PC-9 (cell line): ENCODE measurements around the gene FARS2. TPM values are rescaled to one million over a fixed set of nuclear protein-coding genes. Genes with fewer than 3 reads are reported as not detected.

Experiments used
- BruUV-seq: library from RNA; stranded (reverse); fragments of 400-500 nt; replicated peaks from 2 replicates; lab custom pipeline; 2021; lab: Mats Ljungman, UMichigan
- CTCF ChIA-PET: fragments of 300-600 bp; sonication (Branson Sonifier 250); formaldehyde crosslinking; loops from one replicate; lab custom pipeline; 2022; ENCODE audit warnings: antibody characterized with exemption; lab: Charles Lee
- POLR2A ChIA-PET: fragments of 300-600 bp; sonication (Branson Sonifier 250); formaldehyde crosslinking; loops from one replicate; lab custom pipeline; 2022; ENCODE audit warnings: antibody characterized with exemption; ENCODE audit not compliant: unreplicated experiment; lab: Charles Lee
- DNase-seq, 2 experiments: peaks; one replicate each; pipeline versions ENCODE4 v3.0.0 to v3.0.0-alpha.2; 2015 to 2022; ENCODE audit warnings: mixed read lengths in 1 of 2
- H2AFZ ChIP-seq: fragments of 200-600 bp; sonication (generic); 2 replicates; pipeline ENCODE4 v1.8.1; 2017; ENCODE audit warnings: antibody characterized with exemption
- H3F3A ChIP-seq: fragments of 200-600 bp; sonication (generic); 2 replicates; pipeline ENCODE4 v1.8.1; 2017; ENCODE audit warnings: antibody characterized with exemption, mild to moderate bottlenecking, low read depth; ENCODE audit not compliant: insufficient read depth
- H3K27ac ChIP-seq: fragments of 200-600 bp; sonication (generic); 2 replicates; pipeline ENCODE4 v1.6.1; 2016; ENCODE audit warnings: mixed run types
- H3K27me3 ChIP-seq: fragments of 200-600 bp; sonication (generic); 2 replicates; pipeline ENCODE4 v1.6.1; 2016; ENCODE audit warnings: low read depth, mixed run types; ENCODE audit not compliant: insufficient read depth
- H3K36me3 ChIP-seq: fragments of 200-600 bp; sonication (generic); 2 replicates; pipeline ENCODE4 v1.6.1; 2016; ENCODE audit warnings: low read depth, mixed run types
- H3K4me1 ChIP-seq: fragments of 200-600 bp; sonication (generic); replicated peaks from 2 replicates; pipeline ENCODE4 v1.6.1; 2016; ENCODE audit warnings: mixed run types; ENCODE audit not compliant: insufficient read depth
- H3K4me2 ChIP-seq: fragments of 200-600 bp; sonication (generic); 2 replicates; pipeline ENCODE4 v1.6.1; 2017; ENCODE audit warnings: mixed run types
- H3K4me3 ChIP-seq: fragments of 200-600 bp; sonication (generic); 2 replicates; pipeline ENCODE4 v1.6.1; 2016; ENCODE audit warnings: mixed run types
- H3K79me2 ChIP-seq: fragments of 200-600 bp; sonication (generic); 2 replicates; pipeline ENCODE4 v1.6.1; 2017; ENCODE audit warnings: low read depth, mixed run types
- H3K9me2 ChIP-seq: fragments of 200-600 bp; sonication (generic); 2 replicates; pipeline ENCODE4 v1.8.1; 2017; ENCODE audit warnings: mild to moderate bottlenecking; ENCODE audit not compliant: insufficient read depth
- H3K9me3 ChIP-seq: fragments of 200-600 bp; sonication (generic); 2 replicates; pipeline ENCODE4 v1.8.1; 2016; ENCODE audit warnings: low read depth; ENCODE audit not compliant: insufficient read depth
- H4K20me1 ChIP-seq: fragments of 200-600 bp; sonication (generic); 2 replicates; pipeline ENCODE4 v1.8.1; 2017; ENCODE audit not compliant: insufficient read depth
- EZH2 ChIP-seq: fragments of 200-600 bp; sonication (generic); IDR thresholded peaks from 2 replicates; pipeline ENCODE4 v1.8.0; 2017; ENCODE audit warnings: antibody characterized with exemption, low read depth
- intact Hi-C: fragments of 100-400 bp; cut with micrococcal nuclease; formaldehyde crosslinking; loops from one replicate; pipeline ENCODE4 v1.10.0; 2022; ENCODE audit not compliant: unreplicated experiment
- total RNA-seq: library from RNA; stranded (reverse); gene quantifications from 2 replicates; pipeline ENCODE4 v1.2.3, GENCODE V29; 2021
- TF ChIP-seq, protein P1 (sequence below): fragments of 200-600 bp; sonication (generic); conservative IDR thresholded peaks from 2 replicates; pipeline ENCODE4 v1.6.1; 2017; ENCODE audit warnings: mixed run types, antibody characterized with exemption, mild to moderate bottlenecking, moderate library complexity

Gene FARS2
- total RNA-seq, 1 experiment from 2014 or later, result 26.7 TPM

DNA sequence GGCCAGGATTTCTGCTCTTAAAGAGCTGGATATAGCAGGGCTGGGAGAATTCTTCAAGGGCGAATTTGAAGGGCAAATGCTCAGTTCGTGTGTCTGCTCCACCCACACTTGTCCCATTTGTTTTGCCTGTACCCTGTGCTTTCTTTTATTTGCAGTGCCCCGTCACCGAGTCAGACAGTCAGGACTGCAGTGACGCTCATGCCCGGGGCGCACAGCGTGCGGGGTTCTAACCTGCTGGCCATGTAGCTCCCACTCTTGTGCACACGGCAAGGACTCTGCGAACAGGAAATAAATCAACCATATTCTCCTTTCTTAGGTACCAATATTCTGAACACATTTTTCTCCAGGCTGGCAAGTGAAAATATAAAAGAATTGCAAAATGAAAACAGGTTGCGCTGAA is 18.2 kb upstream of the FARS2 start:
- CTCF ChIA-PET, result no interaction called here
- POLR2A ChIA-PET, result no interaction called here
- H2AFZ ChIP-seq, result no peak overlapping the region
- TF ChIP-seq, protein P1, sequence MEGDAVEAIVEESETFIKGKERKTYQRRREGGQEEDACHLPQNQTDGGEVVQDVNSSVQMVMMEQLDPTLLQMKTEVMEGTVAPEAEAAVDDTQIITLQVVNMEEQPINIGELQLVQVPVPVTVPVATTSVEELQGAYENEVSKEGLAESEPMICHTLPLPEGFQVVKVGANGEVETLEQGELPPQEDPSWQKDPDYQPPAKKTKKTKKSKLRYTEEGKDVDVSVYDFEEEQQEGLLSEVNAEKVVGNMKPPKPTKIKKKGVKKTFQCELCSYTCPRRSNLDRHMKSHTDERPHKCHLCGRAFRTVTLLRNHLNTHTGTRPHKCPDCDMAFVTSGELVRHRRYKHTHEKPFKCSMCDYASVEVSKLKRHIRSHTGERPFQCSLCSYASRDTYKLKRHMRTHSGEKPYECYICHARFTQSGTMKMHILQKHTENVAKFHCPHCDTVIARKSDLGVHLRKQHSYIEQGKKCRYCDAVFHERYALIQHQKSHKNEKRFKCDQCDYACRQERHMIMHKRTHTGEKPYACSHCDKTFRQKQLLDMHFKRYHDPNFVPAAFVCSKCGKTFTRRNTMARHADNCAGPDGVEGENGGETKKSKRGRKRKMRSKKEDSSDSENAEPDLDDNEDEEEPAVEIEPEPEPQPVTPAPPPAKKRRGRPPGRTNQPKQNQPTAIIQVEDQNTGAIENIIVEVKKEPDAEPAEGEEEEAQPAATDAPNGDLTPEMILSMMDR, result no peak
- TF ChIP-seq EZH2, result no peak
- no peak overlapping the region for H3K4me2 ChIP-seq
- H3K4me3 ChIP-seq, result no peak overlapping the region
- no peak for DNase-seq
- H3K27ac ChIP-seq, result no peak overlapping the region
- no peaks in the 10 kb centered on the region for H3K4me1 ChIP-seq
- H3F3A ChIP-seq, result no peaks in the 10 kb centered on the region
- H3K9me3 ChIP-seq, result no peaks in the 10 kb centered on the region
- 0 out of 2 replicates have a peak, but pooled peaks cover 5% of the 10 kb centered on the region for H3K79me2 ChIP-seq
- H3K27me3 ChIP-seq, result no peaks in the 10 kb centered on the region
- intact Hi-C loops, result no loop called here
- BruUV-seq, result no TSS peak
- no peaks in the 10 kb centered on the region for H3K9me2 ChIP-seq
- no peaks in the 10 kb centered on the region for H4K20me1 ChIP-seq
- H3K36me3 ChIP-seq, result no peaks in the 10 kb centered on the region

DNA sequence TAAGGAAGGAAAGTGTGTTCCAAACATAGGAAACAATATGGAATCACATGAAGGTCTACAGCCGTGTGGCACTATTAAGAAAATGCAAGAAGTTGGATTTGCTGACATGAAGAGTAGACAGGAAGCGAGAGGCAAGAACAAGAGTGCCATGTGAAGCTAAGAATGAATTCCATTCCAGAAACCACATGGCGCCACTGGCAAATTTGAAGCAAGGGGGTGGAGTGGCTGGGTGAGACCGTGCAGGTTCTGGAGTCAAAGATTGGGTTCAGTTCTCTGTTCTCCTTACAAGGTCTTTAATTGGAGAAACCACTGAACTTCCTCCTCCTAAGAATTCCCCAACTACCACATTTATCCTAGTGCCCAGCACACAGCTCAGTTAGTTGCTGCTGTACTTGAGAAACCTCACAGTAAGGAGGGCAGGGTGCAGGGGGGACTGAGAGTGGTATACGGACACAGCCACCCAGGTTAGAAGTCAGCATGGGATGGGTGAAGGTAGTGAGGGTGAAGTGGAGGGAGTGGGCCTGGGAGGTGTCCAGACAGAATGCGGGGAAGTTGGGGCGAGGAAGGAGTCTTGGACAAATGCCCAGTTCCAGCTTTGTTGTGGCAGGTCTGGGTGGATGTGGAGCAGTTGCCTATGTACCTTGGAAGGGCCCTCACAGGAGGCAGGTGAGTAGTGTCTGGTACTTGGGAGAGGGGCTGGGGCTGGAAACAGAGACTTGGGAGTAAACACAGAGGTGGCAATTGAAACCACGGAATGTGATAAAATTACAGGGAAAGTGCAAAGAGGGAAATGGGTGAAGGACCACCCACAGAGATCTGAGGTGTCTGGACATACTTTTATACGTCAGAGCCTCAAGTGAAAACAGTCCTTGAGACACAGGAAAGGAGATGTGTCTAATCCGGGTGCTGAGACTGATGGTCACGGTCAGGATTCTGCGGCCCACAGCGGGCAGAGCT is 14.9 kb upstream of the FARS2 start:
- Histone ChIP-seq H3K36me3 (no peaks in the 10 kb centered on the region), H3K79me2 (0 out of 2 replicates have a peak, but pooled peaks cover 11% of the 10 kb centered on the region), H3K4me3 (no peak overlapping the region), H3K27me3 (no peaks in the 10 kb centered on the region), H3F3A (no peaks in the 10 kb centered on the region; the same call in 1 of the 2 replicates), H3K4me2 (no peak overlapping the region), H3K9me2 (no peaks in the 10 kb centered on the region), H3K9me3 (no peaks in the 10 kb centered on the region), H3K4me1 (peaks cover 14% of the 10 kb centered on the region; the same call in 1 of the 2 replicates), H4K20me1 (no peaks in the 10 kb centered on the region), H3K27ac (no peak overlapping the region), H2AFZ (no peak overlapping the region)
- intact Hi-C loops, result no loop called here
- POLR2A ChIA-PET, result no interaction called here
- TF ChIP-seq, protein P1, result no peak
- TF ChIP-seq EZH2, result no peak
- CTCF ChIA-PET, result interaction anchor here (0.5 kb wide), 1 partner anchor 189 kb away, joined by 14 read pairs; no protein-coding TSS in a partner anchor
- no TSS peak for BruUV-seq
- DNase-seq, result no peak

DNA sequence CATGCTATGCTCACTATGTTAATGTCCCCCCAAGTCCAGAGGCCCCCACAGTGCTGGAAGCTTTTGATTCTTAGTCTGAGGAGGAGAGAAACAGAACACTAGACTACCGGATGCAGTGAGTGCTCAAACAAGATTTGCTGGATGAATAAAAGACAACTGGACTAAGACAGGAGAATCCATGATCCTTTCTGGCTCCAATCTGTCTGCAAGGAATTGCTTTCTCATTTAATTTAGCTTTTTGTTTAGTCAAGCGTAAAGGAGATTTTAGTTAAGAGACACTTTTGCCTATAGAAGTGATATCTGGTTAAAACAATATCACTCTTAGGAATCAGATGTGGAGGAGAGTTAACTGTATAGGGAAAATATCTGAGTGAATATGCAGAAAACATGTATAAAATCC is 14.1 kb upstream of the FARS2 start:
- Histone ChIP-seq H3K4me1 (peaks cover 14% of the 10 kb centered on the region; the same call in 1 of the 2 replicates), H3K36me3 (0 out of 2 replicates have a peak, but pooled peaks cover 4% of the 10 kb centered on the region), H3K9me3 (no peaks in the 10 kb centered on the region), H3K4me2 (no peak overlapping the region), H3K4me3 (no peak overlapping the region), H2AFZ (no peak overlapping the region), H3F3A (no peaks in the 10 kb centered on the region; the same call in 1 of the 2 replicates), H3K27ac (no peak overlapping the region), H3K79me2 (0 out of 2 replicates have a peak, but pooled peaks cover 11% of the 10 kb centered on the region), H3K9me2 (no peaks in the 10 kb centered on the region), H4K20me1 (no peaks in the 10 kb centered on the region), H3K27me3 (no peaks in the 10 kb centered on the region)
- intact Hi-C loops, result no loop called here
- no peak for DNase-seq
- POLR2A ChIA-PET, result interaction anchor here (0.6 kb wide), 1 partner anchor 394 kb away, joined by 3 read pairs; no protein-coding TSS in a partner anchor
- TF ChIP-seq, protein P1, result no peak
- TF ChIP-seq EZH2, result no peak
- CTCF ChIA-PET, result interaction anchor here (0.6 kb wide), 1 partner anchor 68 kb away, joined by 4 read pairs; no protein-coding TSS in a partner anchor
- no TSS peak for BruUV-seq
